ENCODE data around the gene HIPK2. TPM values are rescaled to one million over a fixed set of nuclear protein-coding genes. Genes with fewer than 3 reads are reported as not detected.
"Not testable (repeated sequence)": the region's sequence is repeated elsewhere in the genome, so short reads cannot be mapped to it uniquely, and the experiment has no call there.

HIPK2 gene
- total RNA-seq, 6 donors from 2014 or later = 38.6 to 59.6 (median 45.9) TPM

- TF ChIP-seq CTCF (IDR thresholded peaks at IDR 0.05) (no peak), EP300 (IDR thresholded peaks at IDR 0.05) (no peak), POLR2AphosphoS5 (IDR thresholded peaks at IDR 0.05) (no peak), POLR2A (IDR thresholded peaks at IDR 0.05) (no peak)
- ATAC-seq (ENCODE audit: low FRiP score in 2 of 2) = no peak
- WGBS, 2 donors = 77 to 80% methylated on average over 18 of the region's 18 CpGs
- no peak for DNase-seq
- Histone ChIP-seq H3K4me3 (no peak overlapping the region), H3K36me3 (no peaks in the 10 kb centered on the region), H3K4me1 (peaks cover 0 to 7% (median 2%) of the 10 kb centered on the region in 4 donors), H3K9me3 (no peaks in the 10 kb centered on the region), H3K27ac (no peak overlapping the region), H3K27me3 (no peaks in the 10 kb centered on the region)
These were observed 218.3 kb downstream of the HIPK2 start for GRCh38 chr7:139559364-139560105.

DNA sequence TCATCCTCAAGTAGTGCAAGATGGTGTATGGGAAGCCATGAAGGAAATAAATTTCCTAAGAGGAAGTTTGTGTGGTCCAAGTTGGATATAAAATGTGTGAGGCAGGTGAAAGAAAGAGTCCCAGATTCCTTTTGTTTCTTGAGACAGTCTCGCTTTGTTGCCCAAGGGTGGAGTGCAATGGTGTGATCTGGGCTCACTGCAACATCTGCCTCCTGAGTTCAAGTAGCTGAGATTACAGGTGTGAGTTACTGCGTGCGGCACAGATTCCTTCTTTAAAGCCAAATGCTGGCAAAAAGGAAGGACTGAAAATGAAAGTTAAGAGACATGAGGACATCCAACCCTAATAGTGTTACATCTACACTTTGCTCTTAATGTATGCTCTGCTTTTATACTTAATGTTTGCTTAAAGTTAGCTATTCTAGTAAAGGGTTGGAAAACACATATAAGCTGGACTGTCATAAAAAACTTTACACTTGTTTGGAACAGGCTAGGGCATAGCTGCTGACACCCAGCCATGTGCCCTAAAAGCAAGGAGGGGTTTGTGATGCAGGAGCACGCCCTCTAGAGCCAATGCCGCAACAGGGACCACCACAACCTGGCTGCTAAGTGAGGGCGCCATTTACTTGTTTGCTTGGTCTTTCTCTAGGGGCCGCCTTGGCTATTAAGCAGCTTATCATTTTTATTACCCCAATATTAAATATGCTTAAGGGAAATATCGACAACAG lies 219.8 kb downstream of the HIPK2 start:
- Histone ChIP-seq H3K27ac (no peak overlapping the region), H3K4me3 (no peak overlapping the region), H3K36me3 (no peaks in the 10 kb centered on the region), H3K4me1 (no peaks in the 10 kb centered on the region), H3K9me3 (no peaks in the 10 kb centered on the region), H3K27me3 (no peaks in the 10 kb centered on the region)
- WGBS, 2 donors = 78 to 85% methylated on average over 8 of the region's 8 CpGs
- DNase-seq (no peak), ATAC-seq (ENCODE audit: low FRiP score in 2 of 2) (no peak)
- TF ChIP-seq POLR2AphosphoS5 (IDR thresholded peaks at IDR 0.05) (no peak), EP300 (IDR thresholded peaks at IDR 0.05) (no peak)

- H3K36me3 ChIP-seq; H3K9me3 ChIP-seq; H3K4me3 ChIP-seq; H3K27me3 ChIP-seq; H3K27ac ChIP-seq; ATAC-seq (ENCODE audit: low FRiP score in 2 of 2); DNase-seq; H3K4me1 ChIP-seq: not testable (repeated sequence)
- 94 to 95% methylated on average over 4 to 8 of the region's 8 CpGs for WGBS, 2 donors
These were observed 223.7 kb downstream of the HIPK2 start for GRCh38 chr7:139553991-139554700.

GRCh38 chr7:139548302-139549028 lies 229.3 kb downstream of the HIPK2 start:
- H3K4me3 ChIP-seq = no peak overlapping the region
- no peaks in the 10 kb centered on the region for H3K4me1 ChIP-seq
- 88 to 97% methylated on average over 2 to 5 of the region's 5 CpGs for WGBS, 2 donors
- H3K27ac ChIP-seq = no peak overlapping the region
- H3K36me3 ChIP-seq = no peaks in the 10 kb centered on the region
- DNase-seq (no peak), ATAC-seq (ENCODE audit: low FRiP score in 2 of 2) (no peak)
- no peaks in the 10 kb centered on the region for H3K27me3 ChIP-seq
- TF ChIP-seq POLR2AphosphoS5 (IDR thresholded peaks at IDR 0.05) (no peak), CTCF (IDR thresholded peaks at IDR 0.05) (no peak), POLR2A (IDR thresholded peaks at IDR 0.05) (no peak), EP300 (IDR thresholded peaks at IDR 0.05) (no peak)
- H3K9me3 ChIP-seq = no peaks in the 10 kb centered on the region

- Histone ChIP-seq H3K4me3 (no peak overlapping the region), H3K36me3 (no peaks in the 10 kb centered on the region), H3K9me3 (no peaks in the 10 kb centered on the region), H3K27ac (no peak overlapping the region), H3K4me1 (peaks cover 0 to 9% (median 3%) of the 10 kb centered on the region in 4 donors), H3K27me3 (no peaks in the 10 kb centered on the region)
- WGBS, 2 donors = 93 to 100% methylated on average over 3 to 10 of the region's 11 CpGs
- ATAC-seq (ENCODE audit: low FRiP score in 2 of 2) (no peak), DNase-seq (no peak)
- TF ChIP-seq CTCF (IDR thresholded peaks at IDR 0.05) (no peak), EP300 (IDR thresholded peaks at IDR 0.05) (no peak), POLR2AphosphoS5 (IDR thresholded peaks at IDR 0.05) (no peak), POLR2A (IDR thresholded peaks at IDR 0.05) (no peak)
These were observed 233.2 kb downstream of the HIPK2 start for GRCh38 chr7:139544645-139545044.
